ENCODE measurements around the gene SCN5A. TPM values are rescaled to one million over a fixed set of nuclear protein-coding genes. Genes with fewer than 3 reads are reported as not detected.

SCN5A gene
- total RNA-seq, 1 experiment from 2014 or later, result 11.5 TPM

- H3K4me2 ChIP-seq (ENCODE audit: low read length), result no peak overlapping the region
- no peaks in the 10 kb centered on the region for H3K27me3 ChIP-seq (ENCODE audit: insufficient read depth, low read length)
- ATAC-seq (no peak), DNase-seq (ENCODE audit: low read depth, low spot score) (no peak)
- H3K79me2 ChIP-seq (ENCODE audit: insufficient read depth, low read length), result no peaks in the 10 kb centered on the region
- H3K9me2 ChIP-seq (ENCODE audit: insufficient read depth), result no peaks in the 10 kb centered on the region
- H2AFZ ChIP-seq (ENCODE audit: low read depth, low read length, poor library complexity, severe bottlenecking), result no peak overlapping the region
- H3K27ac ChIP-seq (ENCODE audit: low read depth, low read length), result no peak overlapping the region
- H3K9ac ChIP-seq (ENCODE audit: low read length), result no peak overlapping the region
- no peaks in the 10 kb centered on the region for H3K9me3 ChIP-seq (ENCODE audit: control insufficient read depth in 1 of 2, insufficient read depth in 1 of 2, low read depth in 1 of 2, low read length in 2 of 2)
- no peaks in the 10 kb centered on the region for H3K36me3 ChIP-seq (ENCODE audit: control insufficient read depth in 1 of 2, insufficient read depth in 2 of 2, low read length in 2 of 2)
- POLR2A ChIA-PET, result no interaction called here
- intact Hi-C loops (cut with micrococcal nuclease), result no loop called here
- H3K4me3 ChIP-seq (replicated peaks in 1 of 2; ENCODE audit: low read depth in 1 of 2, low read length in 2 of 2), result no peak overlapping the region
- TF ChIP-seq YY1 (IDR thresholded peaks at IDR 0.05; ENCODE audit: extremely low read depth, insufficient replicate concordance, low read depth, low read length) (no peak), SIN3A (IDR thresholded peaks at IDR 0.05; ENCODE audit: low read depth) (no peak), POLR2AphosphoS5 (IDR thresholded peaks at IDR 0.05; ENCODE audit: low read depth, low read length) (no peak), POLR2A (IDR thresholded peaks at IDR 0.05; ENCODE audit: borderline replicate concordance, extremely low read depth, insufficient read depth, insufficient read length) (no peak), JUND (IDR thresholded peaks at IDR 0.05) (no peak), EGR1 (IDR thresholded peaks at IDR 0.05; ENCODE audit: low read depth) (no peak), EZH2 (IDR thresholded peaks at IDR 0.05) (no peak), SP1 (IDR thresholded peaks at IDR 0.05; ENCODE audit: low read depth) (no peak)
- H3K4me1 ChIP-seq (ENCODE audit: control insufficient read depth in 1 of 2, insufficient read depth in 2 of 2, low read length in 2 of 2), result no peaks in the 10 kb centered on the region
- RAD21 ChIA-PET (ENCODE audit: low non-redundant PET in 1 of 2, low total read pairs in 2 of 2, uncharacterized antibody in 2 of 2, unreplicated experiment in 2 of 2), result no interaction called here
- no peaks in the 10 kb centered on the region for H4K20me1 ChIP-seq (ENCODE audit: insufficient read depth)
- CTCF ChIA-PET, result interaction anchor here (1.7 kb wide), 1 partner anchor 21 kb away, joined by 5 read pairs; no protein-coding TSS in a partner anchor
- no TSS peak for BruUV-seq (replicated peaks)
Observed at GRCh38 chr3:38542401-38543298, 106.8 kb downstream of the SCN5A start.

GRCh38 chr3:38541806-38542205, 107.7 kb downstream of the SCN5A start:
- no peak overlapping the region for H3K9ac ChIP-seq (ENCODE audit: low read length)
- no peak overlapping the region for H3K27ac ChIP-seq (ENCODE audit: low read depth, low read length)
- H3K27me3 ChIP-seq (ENCODE audit: insufficient read depth, low read length), result no peaks in the 10 kb centered on the region
- H3K9me2 ChIP-seq (ENCODE audit: insufficient read depth), result no peaks in the 10 kb centered on the region
- no TSS peak for BruUV-seq (replicated peaks)
- H3K4me1 ChIP-seq (ENCODE audit: control insufficient read depth in 1 of 2, insufficient read depth in 2 of 2, low read length in 2 of 2), result no peaks in the 10 kb centered on the region
- H4K20me1 ChIP-seq (ENCODE audit: insufficient read depth), result no peaks in the 10 kb centered on the region
- intact Hi-C loops (cut with micrococcal nuclease), result no loop called here
- TF ChIP-seq CEBPB (IDR thresholded peaks at IDR 0.05; ENCODE audit: low read depth) (no peak), FOSL1 (IDR thresholded peaks at IDR 0.05; ENCODE audit: low read depth) (no peak), SRF (IDR thresholded peaks at IDR 0.05; ENCODE audit: low read depth) (no peak), EZH2 (IDR thresholded peaks at IDR 0.05) (no peak), EZH2phosphoT487 (IDR thresholded peaks at IDR 0.05; ENCODE audit: borderline replicate concordance) (no peak), SP1 (IDR thresholded peaks at IDR 0.05; ENCODE audit: low read depth) (no peak), POLR2AphosphoS5 (IDR thresholded peaks at IDR 0.05; ENCODE audit: low read depth, low read length) (no peak), POLR2A (IDR thresholded peaks at IDR 0.05; ENCODE audit: borderline replicate concordance, extremely low read depth, insufficient read depth, insufficient read length) (no peak), SIN3A (IDR thresholded peaks at IDR 0.05; ENCODE audit: low read depth) (no peak), CBX3 (IDR thresholded peaks at IDR 0.05; ENCODE audit: low read depth) (no peak)
- TF ChIP-seq, protein P1, sequence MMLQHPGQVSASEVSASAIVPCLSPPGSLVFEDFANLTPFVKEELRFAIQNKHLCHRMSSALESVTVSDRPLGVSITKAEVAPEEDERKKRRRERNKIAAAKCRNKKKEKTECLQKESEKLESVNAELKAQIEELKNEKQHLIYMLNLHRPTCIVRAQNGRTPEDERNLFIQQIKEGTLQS (IDR thresholded peaks at IDR 0.05), result no peak
- TF ChIP-seq, protein P2, sequence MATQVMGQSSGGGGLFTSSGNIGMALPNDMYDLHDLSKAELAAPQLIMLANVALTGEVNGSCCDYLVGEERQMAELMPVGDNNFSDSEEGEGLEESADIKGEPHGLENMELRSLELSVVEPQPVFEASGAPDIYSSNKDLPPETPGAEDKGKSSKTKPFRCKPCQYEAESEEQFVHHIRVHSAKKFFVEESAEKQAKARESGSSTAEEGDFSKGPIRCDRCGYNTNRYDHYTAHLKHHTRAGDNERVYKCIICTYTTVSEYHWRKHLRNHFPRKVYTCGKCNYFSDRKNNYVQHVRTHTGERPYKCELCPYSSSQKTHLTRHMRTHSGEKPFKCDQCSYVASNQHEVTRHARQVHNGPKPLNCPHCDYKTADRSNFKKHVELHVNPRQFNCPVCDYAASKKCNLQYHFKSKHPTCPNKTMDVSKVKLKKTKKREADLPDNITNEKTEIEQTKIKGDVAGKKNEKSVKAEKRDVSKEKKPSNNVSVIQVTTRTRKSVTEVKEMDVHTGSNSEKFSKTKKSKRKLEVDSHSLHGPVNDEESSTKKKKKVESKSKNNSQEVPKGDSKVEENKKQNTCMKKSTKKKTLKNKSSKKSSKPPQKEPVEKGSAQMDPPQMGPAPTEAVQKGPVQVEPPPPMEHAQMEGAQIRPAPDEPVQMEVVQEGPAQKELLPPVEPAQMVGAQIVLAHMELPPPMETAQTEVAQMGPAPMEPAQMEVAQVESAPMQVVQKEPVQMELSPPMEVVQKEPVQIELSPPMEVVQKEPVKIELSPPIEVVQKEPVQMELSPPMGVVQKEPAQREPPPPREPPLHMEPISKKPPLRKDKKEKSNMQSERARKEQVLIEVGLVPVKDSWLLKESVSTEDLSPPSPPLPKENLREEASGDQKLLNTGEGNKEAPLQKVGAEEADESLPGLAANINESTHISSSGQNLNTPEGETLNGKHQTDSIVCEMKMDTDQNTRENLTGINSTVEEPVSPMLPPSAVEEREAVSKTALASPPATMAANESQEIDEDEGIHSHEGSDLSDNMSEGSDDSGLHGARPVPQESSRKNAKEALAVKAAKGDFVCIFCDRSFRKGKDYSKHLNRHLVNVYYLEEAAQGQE (IDR thresholded peaks at IDR 0.05; ENCODE audit: low read depth), result no peak
- no peak for DNase-seq (ENCODE audit: low read depth, low spot score)
- H3K9me3 ChIP-seq (ENCODE audit: control insufficient read depth in 1 of 2, insufficient read depth in 1 of 2, low read depth in 1 of 2, low read length in 2 of 2), result no peaks in the 10 kb centered on the region
- RAD21 ChIA-PET (ENCODE audit: low non-redundant PET in 1 of 2, low total read pairs in 2 of 2, uncharacterized antibody in 2 of 2, unreplicated experiment in 2 of 2), result no interaction called here
- no peak overlapping the region for H3K4me3 ChIP-seq (replicated peaks in 1 of 2; ENCODE audit: low read depth in 1 of 2, low read length in 2 of 2)
- H2AFZ ChIP-seq (ENCODE audit: low read depth, low read length, poor library complexity, severe bottlenecking), result no peak overlapping the region
- CTCF ChIA-PET, result no interaction called here
- no peak for ATAC-seq
- no peaks in the 10 kb centered on the region for H3K36me3 ChIP-seq (ENCODE audit: control insufficient read depth in 1 of 2, insufficient read depth in 2 of 2, low read length in 2 of 2)
- POLR2A ChIA-PET, result no interaction called here
- no peaks in the 10 kb centered on the region for H3K79me2 ChIP-seq (ENCODE audit: insufficient read depth, low read length)
- no peak overlapping the region for H3K4me2 ChIP-seq (ENCODE audit: low read length)
